ENCODE results near the gene OR1M1. TPM values are rescaled to one million over a fixed set of nuclear protein-coding genes. Genes with fewer than 3 reads are reported as not detected.

OR1M1 gene
- total and polyA plus RNA-seq, 10 donors: not detected

DNA sequence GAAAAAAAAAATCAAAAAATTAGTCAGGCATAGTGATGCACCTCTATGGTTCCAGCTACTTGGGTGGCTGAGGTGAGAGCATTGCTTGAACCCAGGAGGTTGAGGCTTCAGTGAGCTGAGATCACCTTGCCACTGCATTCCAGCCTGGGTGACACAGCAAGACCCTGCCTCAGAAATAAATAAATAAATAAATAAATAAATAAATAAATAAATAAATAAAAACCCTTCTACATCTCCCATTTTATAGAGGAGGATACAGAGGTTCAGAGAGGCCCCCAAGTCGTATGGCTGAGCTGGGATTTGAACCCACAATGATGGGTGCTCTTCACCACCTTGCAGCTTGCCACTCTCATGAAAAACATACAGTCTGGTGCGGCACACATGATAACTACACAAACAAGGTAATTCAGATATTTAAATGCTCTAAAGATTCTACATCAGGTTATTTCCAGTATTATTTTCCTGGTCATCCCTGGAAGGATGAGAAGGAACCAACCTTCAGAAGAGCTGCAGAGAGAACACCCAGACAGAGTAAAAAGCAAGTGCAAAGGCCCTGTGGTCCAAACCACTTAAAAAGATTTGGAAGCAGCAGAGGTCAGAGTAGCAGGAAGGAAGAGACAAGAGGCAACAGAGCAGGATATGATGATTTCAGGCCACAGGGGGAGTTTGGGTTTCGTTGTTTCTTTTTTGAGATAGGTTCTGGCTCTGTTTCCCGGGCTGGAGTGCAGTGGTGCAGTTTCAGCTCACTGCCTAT, 29.2 kb upstream of the OR1M1 start:
- TF ChIP-seq, protein P1, sequence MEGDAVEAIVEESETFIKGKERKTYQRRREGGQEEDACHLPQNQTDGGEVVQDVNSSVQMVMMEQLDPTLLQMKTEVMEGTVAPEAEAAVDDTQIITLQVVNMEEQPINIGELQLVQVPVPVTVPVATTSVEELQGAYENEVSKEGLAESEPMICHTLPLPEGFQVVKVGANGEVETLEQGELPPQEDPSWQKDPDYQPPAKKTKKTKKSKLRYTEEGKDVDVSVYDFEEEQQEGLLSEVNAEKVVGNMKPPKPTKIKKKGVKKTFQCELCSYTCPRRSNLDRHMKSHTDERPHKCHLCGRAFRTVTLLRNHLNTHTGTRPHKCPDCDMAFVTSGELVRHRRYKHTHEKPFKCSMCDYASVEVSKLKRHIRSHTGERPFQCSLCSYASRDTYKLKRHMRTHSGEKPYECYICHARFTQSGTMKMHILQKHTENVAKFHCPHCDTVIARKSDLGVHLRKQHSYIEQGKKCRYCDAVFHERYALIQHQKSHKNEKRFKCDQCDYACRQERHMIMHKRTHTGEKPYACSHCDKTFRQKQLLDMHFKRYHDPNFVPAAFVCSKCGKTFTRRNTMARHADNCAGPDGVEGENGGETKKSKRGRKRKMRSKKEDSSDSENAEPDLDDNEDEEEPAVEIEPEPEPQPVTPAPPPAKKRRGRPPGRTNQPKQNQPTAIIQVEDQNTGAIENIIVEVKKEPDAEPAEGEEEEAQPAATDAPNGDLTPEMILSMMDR (IDR thresholded peaks at IDR 0.05 in 8 of 11, conservative IDR thresholded peaks at IDR 0.05 in 3 of 11): no peak
- no peak for TF ChIP-seq POLR2A (IDR thresholded peaks at IDR 0.05)
- no peak for TF ChIP-seq POLR2AphosphoS5 (IDR thresholded peaks at IDR 0.05)
- intact Hi-C loops (cut with DNase I; ENCODE audit: low total_unique reads): no loop called here
- peaks cover 0 to 7% (median 0%) of the 10 kb centered on the region in 8 donors for H3K9me3 ChIP-seq

DNA sequence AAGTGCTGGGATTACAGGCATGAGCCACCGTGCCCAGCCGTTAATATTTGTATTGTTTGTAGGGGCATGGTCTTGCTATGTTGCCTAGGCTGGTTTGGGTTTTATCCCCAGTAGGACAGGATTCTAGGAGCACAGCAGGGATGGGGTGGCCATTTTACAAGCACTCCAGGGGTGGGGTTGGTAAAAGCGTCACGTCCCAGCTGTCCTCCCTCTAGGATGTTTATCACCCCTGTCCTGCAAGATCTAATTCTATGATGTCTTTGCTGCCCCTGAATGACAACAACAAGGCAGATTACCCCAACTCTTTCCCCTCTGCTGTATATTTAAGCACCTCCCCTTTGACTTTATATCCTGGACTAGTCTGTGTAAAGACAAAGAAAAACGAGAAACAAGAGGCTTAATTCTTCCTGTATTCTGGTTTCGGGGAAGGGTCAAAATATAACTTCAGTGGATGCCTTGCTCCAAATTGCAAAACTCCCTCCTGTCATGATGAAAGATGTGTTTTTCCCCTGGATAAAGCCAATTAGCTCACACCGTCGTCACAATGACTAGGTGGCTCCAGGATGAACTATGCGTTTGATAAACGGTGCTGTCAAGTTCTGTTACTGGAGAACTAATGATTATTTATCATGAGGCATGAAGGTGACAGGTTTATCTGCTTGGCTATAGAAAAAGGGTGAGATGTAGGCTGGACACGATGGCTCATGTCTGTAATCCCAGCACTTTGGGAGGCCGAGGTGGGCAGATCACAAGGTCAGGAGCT, 27.8 kb upstream of the OR1M1 start:
- 48 to 65% (median 57%) methylated on average over 12 of the region's 12 CpGs for WGBS, 5 donors
- TF ChIP-seq, protein P1 (IDR thresholded peaks at IDR 0.05 in 8 of 11, conservative IDR thresholded peaks at IDR 0.05 in 3 of 11): no peak
- TF ChIP-seq POLR2A (IDR thresholded peaks at IDR 0.05) (no peak), POLR2AphosphoS5 (IDR thresholded peaks at IDR 0.05) (no peak)
- no peak overlapping the region for H3K27ac ChIP-seq
- peaks cover 0 to 19% (median 0%) of the 10 kb centered on the region in 7 donors for H3K27me3 ChIP-seq (replicated peaks in 1 of 7)
- no peaks in the 10 kb centered on the region for H3K4me1 ChIP-seq
- intact Hi-C loops (cut with DNase I; ENCODE audit: low total_unique reads): no loop called here
- H3K4me3 ChIP-seq: no peak overlapping the region
- DNase-seq: no peak
- H3K36me3 ChIP-seq: no peaks in the 10 kb centered on the region
- no peaks in the 10 kb centered on the region for H3K9me3 ChIP-seq

More for the DNA sequence above, 29.2 kb upstream of the OR1M1 start:
- no peaks in the 10 kb centered on the region for H3K36me3 ChIP-seq
- H3K27me3 ChIP-seq (replicated peaks in 1 of 7): peaks cover 0 to 19% (median 0%) of the 10 kb centered on the region in 7 donors
- no peak for DNase-seq
- WGBS, 5 donors: 67 to 84% (median 70%) methylated on average over 4 of the region's 4 CpGs
- no peaks in the 10 kb centered on the region for H3K4me1 ChIP-seq
- no peak overlapping the region for H3K27ac ChIP-seq
- no peak overlapping the region for H3K4me3 ChIP-seq

DNA sequence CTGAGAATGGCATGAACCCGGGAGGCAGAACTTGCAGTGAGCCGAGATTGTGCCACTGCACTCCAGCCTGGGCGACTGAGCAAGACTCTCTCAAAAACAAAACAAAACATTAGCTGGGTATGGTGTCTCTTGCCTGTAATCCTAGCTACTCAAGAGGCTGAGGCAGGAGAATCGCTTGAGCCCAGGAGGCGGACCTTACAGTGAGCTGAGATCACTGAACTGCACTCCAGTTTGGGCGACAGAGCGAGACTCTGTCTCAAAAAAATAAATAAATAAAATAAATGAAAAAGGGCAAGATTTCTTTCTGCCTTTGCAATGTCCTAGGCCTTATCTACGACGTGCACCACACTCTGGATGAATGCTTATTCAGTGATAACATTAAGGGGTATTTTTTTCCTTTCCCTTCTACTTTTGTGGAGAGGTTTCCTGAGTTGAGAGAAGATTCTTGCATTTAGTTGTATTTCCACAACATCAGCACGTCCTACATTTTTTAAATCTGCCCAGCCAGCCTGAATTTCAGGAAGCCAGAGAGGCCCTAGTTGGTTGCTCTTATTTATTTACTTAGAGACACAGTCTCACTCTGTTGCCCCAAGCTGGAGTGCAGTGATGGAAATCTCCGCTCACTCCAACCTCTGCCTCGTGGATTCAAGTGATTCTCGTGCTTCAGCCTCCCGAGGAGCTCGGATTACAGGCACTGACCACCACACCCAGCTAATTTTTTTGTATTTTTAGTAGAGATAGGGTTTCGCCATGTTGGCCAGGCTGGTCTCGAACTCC, 26.1 kb upstream of the OR1M1 start:
- no peak overlapping the region for H3K4me3 ChIP-seq
- H3K27ac ChIP-seq: no peak overlapping the region
- no peaks in the 10 kb centered on the region for H3K4me1 ChIP-seq
- peaks cover 0 to 10% (median 0%) of the 10 kb centered on the region in 7 donors for H3K27me3 ChIP-seq (replicated peaks in 1 of 7)
- no peaks in the 10 kb centered on the region for H3K36me3 ChIP-seq
- WGBS, 5 donors: 59 to 74% (median 65%) methylated on average over 17 of the region's 17 CpGs
- intact Hi-C loops (cut with DNase I; ENCODE audit: low total_unique reads): no loop called here
- no peaks in the 10 kb centered on the region for H3K9me3 ChIP-seq
- TF ChIP-seq POLR2AphosphoS5 (IDR thresholded peaks at IDR 0.05): no peak
- TF ChIP-seq, protein P1 (IDR thresholded peaks at IDR 0.05 in 8 of 11, conservative IDR thresholded peaks at IDR 0.05 in 3 of 11): no peak
- no peak for TF ChIP-seq POLR2A (IDR thresholded peaks at IDR 0.05)
- no peak for DNase-seq

All from spleen (tissue), 11 donors.